ENCODE measurements around the gene WDR47.
"Not testable (repeated sequence)": the region's sequence is repeated elsewhere in the genome, so short reads cannot be mapped to it uniquely, and the experiment has no call there.

WDR47 gene

DNA sequence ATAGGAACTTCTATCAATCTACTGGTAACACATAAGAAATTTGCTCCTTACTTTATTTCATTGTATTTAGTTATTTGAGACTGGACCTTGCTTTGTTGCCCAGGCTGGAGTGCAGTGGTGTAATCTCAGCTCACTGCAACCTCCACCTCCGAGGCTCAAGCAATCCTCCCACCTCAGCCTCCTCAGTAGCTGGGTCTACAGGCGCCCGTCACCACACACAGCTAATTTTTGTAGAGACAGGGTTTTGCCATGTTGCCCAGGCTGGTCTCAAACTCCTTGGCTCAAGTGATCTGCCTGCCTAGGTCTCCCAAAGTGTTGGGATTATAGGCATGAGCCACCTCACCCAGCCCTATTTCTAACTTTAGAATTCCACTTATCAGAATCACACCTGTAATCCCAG, 10.2 kb upstream of the WDR47 start:
- not testable (repeated sequence) for DNase-seq (ENCODE audit: low read depth in 4 of 4, low spot score in 1 of 4)

- no peak for DNase-seq (ENCODE audit: low read depth in 4 of 4, low spot score in 1 of 4)
Observed at GRCh38 chr1:109050228-109050995, 8.5 kb upstream of the WDR47 start.

DNA sequence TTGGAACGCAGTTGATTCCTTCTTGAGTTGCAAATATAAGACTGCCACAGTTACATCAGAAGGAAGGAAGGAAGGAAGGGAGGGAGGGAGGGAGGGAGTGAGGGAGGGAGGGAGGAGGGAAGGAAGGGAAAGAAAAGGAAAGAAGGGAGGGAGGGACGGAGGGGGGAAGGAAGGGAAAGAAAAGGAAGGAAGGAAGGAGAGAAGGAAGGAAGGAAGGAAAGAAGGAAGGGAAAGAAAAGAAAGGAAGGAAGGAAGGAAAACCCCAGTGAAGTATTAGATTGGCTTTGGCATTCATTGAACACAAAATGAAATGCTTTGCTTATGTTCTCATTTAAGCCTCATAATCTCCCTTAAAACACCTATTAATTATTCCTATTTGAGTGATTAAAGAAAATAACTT, 6.4 kb upstream of the WDR47 start:
- DNase-seq (ENCODE audit: low read depth in 4 of 4, low spot score in 1 of 4): no peak

- no peak for DNase-seq (ENCODE audit: low read depth in 4 of 4, low spot score in 1 of 4)
Observed at GRCh38 chr1:109047339-109047738, 5.4 kb upstream of the WDR47 start.

DNA sequence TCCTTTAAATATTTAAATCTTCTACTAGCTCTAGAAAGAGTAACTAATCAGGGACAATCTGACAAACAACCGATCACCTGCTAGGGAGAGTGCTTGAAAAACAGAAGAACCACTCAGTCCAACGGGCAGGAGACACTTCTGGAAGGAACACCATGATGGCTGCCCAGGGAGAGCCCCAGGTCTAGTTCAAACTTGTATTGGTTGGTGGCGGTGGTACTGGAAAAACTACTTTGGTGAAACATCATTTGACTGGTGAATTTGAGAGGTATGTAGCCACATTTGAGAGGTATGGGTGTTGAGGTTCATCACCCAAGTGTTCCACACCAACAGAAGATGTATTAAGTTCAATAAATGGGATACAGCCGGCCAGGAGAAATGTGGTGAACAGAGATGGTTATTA, 4.8 kb upstream of the WDR47 start:
- no peak for DNase-seq (ENCODE audit: low read depth in 4 of 4, low spot score in 1 of 4)

DNA sequence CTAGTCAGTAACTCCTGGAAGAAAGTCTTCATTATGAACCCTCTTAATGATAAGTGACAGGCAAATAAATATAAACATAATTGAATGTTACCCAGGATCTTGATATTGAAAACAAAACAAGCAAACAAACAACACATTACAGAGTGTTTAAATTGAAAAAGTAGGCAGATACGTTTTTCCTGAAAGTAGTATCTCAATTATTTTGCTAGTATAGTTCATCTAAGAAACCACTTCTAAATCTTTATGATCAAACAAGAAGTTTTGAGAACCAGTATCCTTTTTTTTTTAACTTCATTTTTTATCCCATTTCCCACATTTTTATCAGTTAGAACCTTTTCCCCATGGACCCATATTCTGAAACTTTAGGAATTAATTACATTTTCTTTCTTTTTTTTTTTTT, 3.7 kb upstream of the WDR47 start:
- DNase-seq (ENCODE audit: low read depth in 4 of 4, low spot score in 1 of 4): no peak

DNA sequence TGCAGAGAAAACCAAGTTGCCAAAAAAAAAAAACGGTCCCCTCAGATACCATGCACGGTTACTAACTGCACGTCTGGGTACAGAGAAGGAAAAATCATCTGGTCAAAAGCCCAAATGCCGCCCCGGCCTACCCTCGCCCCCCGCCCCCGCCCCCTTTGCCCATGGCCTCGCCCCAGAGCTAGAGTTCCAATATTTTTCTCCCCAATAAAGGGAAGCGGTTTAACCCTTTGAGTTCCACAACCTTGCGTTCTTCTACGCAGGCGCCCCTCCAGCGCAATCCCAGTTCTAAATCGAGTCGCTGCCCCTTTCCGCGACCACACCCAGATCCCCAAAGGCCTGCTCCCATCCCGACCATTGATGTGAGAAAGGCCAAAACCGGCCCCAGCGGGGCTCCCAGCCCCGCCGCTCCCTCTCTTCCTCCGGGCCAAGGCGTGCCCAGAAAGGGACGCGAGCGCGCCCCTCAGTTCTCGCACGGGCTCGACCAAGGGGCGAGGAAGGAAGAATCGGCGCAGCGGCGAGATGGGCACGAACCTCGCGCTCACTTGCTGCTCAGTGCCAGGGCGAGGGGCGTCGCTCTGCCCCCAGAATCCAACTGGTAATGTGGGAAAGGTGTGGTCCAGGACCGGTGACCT, 797 bp downstream of the WDR47 start:
- DNase-seq (ENCODE audit: low read depth in 4 of 4, low spot score in 1 of 4): peak in 2 of 4 experiments; percentile 5 to 23

DNA sequence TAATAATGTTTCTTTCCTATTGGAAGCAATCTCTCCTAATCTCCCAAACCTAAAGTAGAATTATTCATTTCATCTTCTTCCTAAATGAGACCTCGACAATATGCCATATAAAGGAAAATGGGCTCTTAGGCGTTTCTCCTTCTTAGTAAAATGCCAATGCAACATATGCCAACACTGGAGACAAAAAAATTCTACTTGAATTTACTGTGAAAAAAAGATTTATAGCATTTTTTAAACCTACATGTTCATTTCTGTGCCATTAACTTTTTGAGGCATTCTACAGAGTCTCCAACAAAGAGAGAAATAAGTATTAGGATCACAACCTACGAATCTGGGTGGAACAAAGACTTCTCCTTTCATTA, 1.3 kb downstream of the WDR47 start:
- no peak for DNase-seq (ENCODE audit: low read depth in 4 of 4, low spot score in 1 of 4)

- no peak for DNase-seq (ENCODE audit: low read depth in 4 of 4, low spot score in 1 of 4)
Observed at GRCh38 chr1:109034382-109034781, 7.5 kb downstream of the WDR47 start.

GRCh38 chr1:109029493-109029892, 12.4 kb downstream of the WDR47 start:
- not testable (repeated sequence) for DNase-seq (ENCODE audit: low read depth in 4 of 4, low spot score in 1 of 4)

DNA sequence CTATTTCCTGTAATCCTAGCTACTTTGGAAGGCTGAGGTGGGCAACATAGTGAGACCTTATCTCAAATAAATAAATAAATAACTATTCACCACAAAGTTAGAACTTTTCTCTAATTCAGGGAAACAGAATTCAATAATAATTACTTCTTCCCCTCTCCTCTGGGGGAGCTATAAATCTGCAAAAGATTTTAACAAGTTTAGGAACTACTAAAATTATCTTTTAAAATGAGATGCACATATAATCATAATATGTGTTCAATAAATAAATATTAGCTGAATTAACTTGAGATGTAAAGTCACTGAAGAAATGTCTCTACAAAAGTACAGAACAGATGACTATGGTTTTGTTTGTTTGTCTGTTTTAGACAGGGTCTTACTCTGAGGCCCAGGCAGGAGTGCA, 14.1 kb downstream of the WDR47 start:
- no peak for DNase-seq (ENCODE audit: low read depth in 4 of 4, low spot score in 1 of 4)

GRCh38 chr1:109025694-109026093, 16.2 kb downstream of the WDR47 start:
- no peak for DNase-seq (ENCODE audit: low read depth in 4 of 4, low spot score in 1 of 4)

DNA sequence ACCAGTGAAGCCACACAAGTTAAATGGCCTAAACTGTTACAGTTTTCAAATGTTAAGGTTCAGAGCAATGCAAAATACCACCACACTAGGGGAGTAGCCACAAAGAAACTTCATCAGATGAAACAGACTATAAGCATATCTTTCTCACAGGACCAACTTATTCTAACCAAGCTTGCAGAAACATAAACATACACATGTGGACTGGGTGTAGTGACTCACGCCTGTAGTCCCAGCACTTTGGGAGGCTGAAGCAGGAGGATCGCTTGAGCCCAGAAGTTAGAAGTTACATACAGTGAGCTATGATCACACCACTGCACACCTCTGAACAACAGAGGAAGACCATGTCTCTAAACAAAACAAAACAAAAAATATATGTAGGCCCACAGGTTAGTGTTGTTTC, 17.3 kb downstream of the WDR47 start:
- no peak for DNase-seq (ENCODE audit: low read depth in 4 of 4, low spot score in 1 of 4)

GRCh38 chr1:109020693-109021257, 21.1 kb downstream of the WDR47 start:
- DNase-seq (ENCODE audit: low read depth in 4 of 4, low spot score in 1 of 4): no peak

- not testable (repeated sequence) for DNase-seq (ENCODE audit: low read depth in 4 of 4, low spot score in 1 of 4)
Observed at GRCh38 chr1:109017719-109018118, 24.2 kb downstream of the WDR47 start.

DNA sequence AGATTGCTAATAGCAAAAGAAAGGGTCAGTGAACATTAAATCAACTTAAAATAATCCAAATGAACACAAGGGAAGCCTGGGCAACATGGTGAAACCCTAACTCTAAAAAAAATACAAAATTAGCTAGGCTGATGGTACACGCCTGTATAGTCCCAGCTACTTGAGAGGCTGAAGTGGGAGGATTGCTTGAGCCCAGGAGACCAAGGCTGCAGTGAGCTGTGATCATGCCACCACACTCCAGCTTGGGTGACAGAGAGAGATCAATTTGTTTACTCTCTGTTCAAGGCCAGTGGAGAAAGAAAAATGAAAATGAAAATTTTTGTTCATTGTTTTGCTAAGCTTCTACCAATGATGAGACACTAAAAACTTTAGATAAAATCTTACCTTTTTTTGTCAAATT, 24.8 kb downstream of the WDR47 start:
- DNase-seq (ENCODE audit: low read depth in 4 of 4, low spot score in 1 of 4): no peak

GRCh38 chr1:109011335-109011734, 30.6 kb downstream of the WDR47 start:
- DNase-seq (ENCODE audit: low read depth in 4 of 4, low spot score in 1 of 4): no peak

- DNase-seq (ENCODE audit: low read depth in 4 of 4, low spot score in 1 of 4): not testable (repeated sequence)
Observed at GRCh38 chr1:108996622-108997021, 45.3 kb downstream of the WDR47 start.

GRCh38 chr1:108983114-108983513, 58.8 kb downstream of the WDR47 start:
- no peak for DNase-seq (ENCODE audit: low read depth in 4 of 4, low spot score in 1 of 4)

- DNase-seq (ENCODE audit: low read depth in 4 of 4, low spot score in 1 of 4): no peak
Observed at GRCh38 chr1:108976658-108977057, 65.2 kb downstream of the WDR47 start.

- no peak for DNase-seq (ENCODE audit: low read depth in 4 of 4, low spot score in 1 of 4)
Observed at GRCh38 chr1:108972951-108973350, 69.0 kb downstream of the WDR47 start.

GRCh38 chr1:108969346-108969745, 72.6 kb downstream of the WDR47 start:
- no peak for DNase-seq (ENCODE audit: low read depth in 4 of 4, low spot score in 1 of 4)
